KBM-7 (cell line): ENCODE results near the gene FRMD4B.

ENCODE experiments used
- DNase-seq: peaks from one replicate; pipeline ENCODE4 v3.0.0-alpha.2; 2015
- in situ Hi-C: fragments of 300-500 bp; cut with MboI; formaldehyde crosslinking; loops from 2 replicates; pipeline ENCODE4 v1.14.3; 2020; ENCODE audit warnings: low sequenced_read_pairs, low pct_unique_long_range_greater_than_20kb, mixed read lengths

Gene FRMD4B

DNA sequence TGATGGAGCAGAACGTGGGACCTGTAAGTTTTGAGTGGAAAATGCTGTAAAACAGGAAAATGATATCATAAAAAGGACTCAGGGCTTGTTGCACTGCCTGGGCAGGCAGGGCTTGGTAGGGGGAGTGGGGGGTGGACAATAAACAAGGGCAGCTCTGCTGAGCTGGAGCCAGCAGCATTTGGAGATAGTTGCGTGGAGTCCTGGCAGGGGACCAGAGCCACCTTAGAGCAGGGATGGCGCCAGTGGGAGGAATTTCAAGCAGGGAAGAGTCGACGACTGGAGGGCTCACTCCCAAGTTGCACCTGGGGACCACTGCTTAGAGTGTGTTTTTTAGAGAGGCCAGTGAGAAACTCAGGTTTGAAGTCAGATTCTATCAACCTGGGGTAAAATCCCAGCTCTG, 22.7 kb upstream of the FRMD4B start:
- DNase-seq = no peak
- in situ Hi-C loops = loop anchor here (25.0 kb wide), 2 partner anchors 96 to 246 kb away; no protein-coding TSS in a partner anchor

DNA sequence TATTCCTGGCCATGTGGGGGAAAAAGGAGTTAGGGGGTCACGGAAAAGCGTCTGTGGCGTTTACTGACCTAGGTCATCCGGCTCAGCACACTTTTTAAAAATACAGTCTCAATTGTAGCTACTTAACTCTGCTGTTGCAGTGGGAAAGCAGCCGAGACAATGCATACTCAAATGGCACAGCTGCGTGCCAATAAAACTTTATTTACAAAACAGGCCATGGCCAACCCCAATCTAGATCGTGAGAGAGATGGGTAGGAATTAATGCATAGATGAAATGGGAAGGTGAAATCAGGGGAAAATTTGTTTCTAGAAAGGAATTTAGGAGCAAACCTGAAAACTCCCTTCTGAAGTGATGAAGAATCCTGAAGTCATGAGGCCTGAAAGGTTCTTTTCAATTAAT, 22.0 kb upstream of the FRMD4B start:
- in situ Hi-C loops = loop anchor here (25.0 kb wide), 2 partner anchors 96 to 246 kb away; no protein-coding TSS in a partner anchor
- no peak for DNase-seq

DNA sequence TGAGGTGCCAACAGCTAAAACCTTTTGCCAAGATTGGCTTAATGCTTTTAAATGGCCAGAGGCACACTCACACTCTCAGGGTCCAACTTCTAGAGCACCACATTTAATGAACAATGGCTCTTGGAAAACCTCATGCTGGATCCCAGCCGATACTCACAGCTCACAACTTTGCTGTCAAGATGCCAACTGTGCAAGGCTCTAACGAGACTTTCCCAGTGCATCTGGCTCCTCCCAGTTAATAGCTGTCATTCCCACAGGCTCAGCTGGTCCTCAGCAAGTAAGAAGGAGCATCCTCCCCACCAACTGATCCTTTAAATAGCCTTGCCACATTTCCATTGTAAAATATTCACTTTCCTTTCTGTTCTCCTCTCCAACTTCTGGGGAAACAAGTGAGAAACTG, 20.3 kb upstream of the FRMD4B start:
- no peak for DNase-seq
- in situ Hi-C loops = loop anchor here (25.0 kb wide), 2 partner anchors 94 to 244 kb away; no protein-coding TSS in a partner anchor

DNA sequence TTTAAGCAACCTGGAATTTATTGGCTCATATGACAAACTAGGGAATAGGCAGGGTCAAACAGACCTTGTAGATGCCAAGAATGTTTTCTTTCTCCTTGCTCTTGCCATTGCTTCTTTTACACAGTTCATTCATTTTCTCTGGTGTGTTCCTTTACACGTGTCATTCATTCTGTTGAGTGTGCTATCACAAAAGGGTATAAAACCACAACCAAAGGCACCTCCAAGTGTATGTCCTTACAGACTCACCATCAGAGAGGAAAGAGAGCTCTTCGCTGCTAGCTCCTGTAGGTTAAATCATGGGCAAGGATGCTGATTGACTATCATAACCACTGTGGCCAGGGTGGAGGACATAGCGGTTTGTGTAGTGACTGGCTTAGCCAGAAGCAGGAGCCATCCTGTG, 19.2 kb upstream of the FRMD4B start:
- in situ Hi-C loops = loop anchor here (25.0 kb wide), 2 partner anchors 93 to 243 kb away; no protein-coding TSS in a partner anchor

DNA sequence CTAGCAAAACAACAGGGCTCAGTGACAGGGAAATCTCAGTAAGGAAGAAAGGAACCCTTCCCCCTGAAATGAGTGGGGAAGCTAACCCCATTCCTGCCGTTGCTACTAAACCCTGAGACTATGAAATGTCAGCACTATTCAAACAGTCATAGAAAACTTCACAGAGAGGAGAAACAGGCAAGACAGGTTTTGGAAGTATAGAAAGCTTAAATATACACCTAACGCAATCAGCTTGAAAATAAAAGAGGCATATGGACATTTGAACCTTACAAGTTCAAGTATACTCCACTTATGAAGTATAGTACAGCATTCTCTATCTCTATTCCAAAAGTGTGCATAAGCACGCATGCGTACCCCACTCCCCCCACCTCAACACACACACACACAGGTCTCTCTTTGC, 17.6 kb upstream of the FRMD4B start:
- no peak for DNase-seq
- in situ Hi-C loops = loop anchor here (25.0 kb wide), 2 partner anchors 91 to 241 kb away; no protein-coding TSS in a partner anchor

More for the DNA sequence above, 19.2 kb upstream of the FRMD4B start:
- DNase-seq = no peak

DNA sequence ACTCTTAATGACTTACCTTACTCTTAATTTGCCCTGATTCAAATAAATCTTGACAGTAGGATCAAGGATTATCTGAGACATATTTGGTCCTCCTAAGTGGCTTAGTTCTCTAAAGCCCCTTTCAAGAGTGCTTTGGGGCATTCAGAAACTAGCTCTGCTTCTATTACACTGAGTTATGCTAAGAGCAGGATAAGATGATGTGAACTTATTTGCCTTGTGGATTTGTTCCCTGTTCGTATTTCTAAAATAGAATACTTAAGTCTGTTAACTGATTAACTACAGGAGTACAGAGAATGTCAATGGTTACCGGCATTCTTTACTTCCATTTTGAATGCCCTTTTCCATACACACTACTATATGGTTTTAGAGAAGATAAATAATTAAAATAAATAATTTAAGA, 14.8 kb upstream of the FRMD4B start:
- no peak for DNase-seq
- in situ Hi-C loops = loop anchor here (25.0 kb wide), 2 partner anchors 88 to 238 kb away; no protein-coding TSS in a partner anchor

DNA sequence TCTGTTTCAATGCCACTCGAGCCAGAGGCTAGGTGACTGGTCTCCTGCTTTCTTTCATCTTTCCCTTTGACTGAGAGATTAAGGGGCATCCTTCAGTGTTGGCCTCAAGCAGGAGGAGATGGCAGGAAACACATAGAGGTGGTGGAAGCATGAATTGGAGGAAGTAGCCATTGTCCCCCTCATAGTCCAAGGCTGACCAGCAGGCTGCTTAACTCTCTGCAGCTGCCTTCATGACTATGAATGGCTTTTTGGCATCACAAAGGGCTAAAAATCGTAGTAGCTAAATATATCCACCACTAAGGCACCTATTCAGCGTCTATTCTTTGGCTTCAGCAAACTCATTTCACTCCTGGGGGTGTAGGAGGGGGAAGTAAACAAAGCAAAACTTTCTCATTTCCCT, 7.0 kb upstream of the FRMD4B start:
- no peak for DNase-seq
- in situ Hi-C loops = no loop called here

DNA sequence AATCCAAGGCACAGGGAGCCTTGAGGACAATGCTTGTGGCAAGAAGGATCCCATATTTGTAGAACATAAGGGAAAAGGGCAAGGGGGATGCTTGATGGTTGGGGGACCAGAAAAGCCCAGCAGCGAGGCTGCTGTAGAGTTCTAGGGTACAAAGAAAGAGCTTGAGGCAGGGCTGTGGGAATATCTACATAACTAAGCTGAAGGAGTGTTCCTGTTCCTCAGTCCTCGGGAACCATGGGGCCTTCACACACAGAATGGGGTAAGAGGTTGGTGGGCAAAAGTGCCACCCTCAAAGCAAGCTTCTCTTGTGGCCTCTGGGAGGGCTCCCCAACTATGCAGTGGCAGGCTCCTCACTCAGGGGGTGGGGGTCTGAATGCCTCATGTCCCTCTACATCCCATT, 6.5 kb upstream of the FRMD4B start:
- in situ Hi-C loops = no loop called here

DNA sequence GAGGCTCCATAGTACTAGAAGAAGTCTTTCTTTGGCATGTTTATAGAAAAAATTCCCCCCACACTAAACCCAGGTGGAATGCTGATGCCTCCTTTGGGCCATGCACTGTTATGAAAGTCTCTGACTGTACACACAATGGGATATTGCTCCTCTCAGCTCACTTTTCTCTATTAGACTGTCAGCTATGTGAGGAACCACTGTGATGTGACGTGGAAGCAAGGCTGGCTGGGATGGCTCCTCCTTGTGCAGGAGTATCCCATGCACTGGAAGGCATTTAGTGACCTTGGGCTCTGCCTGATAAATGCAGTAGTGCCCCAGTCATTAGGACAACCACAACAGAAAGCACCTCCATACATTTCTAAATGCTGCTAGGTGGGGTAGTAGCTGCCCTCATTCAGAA, 5.7 kb upstream of the FRMD4B start:
- DNase-seq = no peak
- in situ Hi-C loops = no loop called here

More for the DNA sequence above, 6.5 kb upstream of the FRMD4B start:
- DNase-seq = no peak

DNA sequence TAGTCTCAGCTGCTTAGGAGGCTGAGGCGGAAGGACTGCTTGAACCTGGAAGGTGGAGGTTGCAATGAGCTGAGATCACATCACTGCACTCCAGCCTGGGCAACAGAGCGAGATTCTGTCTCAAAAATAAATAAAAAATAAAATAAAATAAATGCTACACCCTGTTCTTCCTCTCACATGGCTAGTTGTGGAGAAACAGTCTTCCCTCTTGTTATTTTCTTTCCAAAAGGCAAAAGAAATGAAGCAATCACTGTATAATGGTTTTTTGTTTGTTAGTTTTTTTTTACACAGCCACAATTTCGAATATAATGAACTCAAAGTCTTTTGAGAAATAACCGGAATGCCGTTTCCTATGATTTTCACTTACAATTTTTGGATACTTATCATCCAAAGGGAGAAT, 4.9 kb upstream of the FRMD4B start:
- in situ Hi-C loops = no loop called here
- DNase-seq = no peak

DNA sequence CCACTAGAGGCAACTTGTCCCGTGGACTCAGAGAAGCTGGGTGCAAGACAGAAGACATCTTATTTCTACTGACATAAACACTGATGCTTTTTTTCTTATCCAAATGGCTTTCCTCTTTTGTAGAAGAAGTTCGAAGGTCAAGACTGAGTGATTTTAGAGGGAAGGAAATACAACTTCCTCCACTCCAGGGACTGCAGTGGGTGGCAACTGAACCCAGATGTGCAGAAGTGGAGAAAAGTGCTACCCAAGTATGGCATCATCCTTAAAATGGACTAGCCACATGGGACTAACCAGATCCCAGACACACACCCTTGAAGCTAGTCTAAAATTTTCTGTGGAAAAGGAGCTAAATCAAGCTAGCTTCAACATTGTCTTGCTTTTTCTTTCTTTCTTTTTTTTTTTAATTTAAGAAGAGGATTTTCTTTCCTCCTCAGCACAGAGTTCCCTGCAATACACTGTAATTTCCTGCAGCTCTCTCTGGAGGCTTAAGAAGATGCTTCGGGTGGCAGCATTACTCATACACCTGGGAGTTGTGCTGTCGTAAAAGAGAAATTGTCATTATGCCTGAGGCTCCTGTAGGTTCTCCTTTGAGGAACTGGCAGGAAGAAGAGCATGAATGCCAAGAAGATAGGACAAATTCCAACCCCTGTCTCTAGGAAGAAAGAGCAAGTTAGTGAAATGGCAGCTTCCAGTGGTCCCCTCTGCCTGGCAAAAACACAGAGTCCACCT, 3.8 kb upstream of the FRMD4B start:
- no peak for DNase-seq

DNA sequence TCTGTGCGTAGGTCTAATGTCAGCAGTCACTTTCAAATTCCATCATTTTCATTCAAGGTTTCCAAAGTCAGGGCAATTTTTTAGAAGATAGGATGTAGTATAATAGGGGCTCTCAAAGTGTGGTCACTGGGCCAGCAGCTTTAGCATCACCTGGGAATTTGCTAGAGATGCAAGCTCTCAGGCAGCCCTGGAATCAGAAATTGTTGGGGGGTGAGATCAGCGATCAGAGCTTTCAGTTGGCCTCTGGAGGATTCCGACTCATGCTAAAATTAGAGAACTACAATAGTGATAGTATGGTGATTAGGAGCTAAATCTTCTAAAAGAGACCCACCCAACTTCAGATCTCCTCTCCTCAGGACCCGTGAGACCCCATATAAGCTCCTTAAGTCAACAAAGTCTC, 2.4 kb upstream of the FRMD4B start:
- no peak for DNase-seq
- in situ Hi-C loops = no loop called here

More for the DNA sequence above, 3.8 kb upstream of the FRMD4B start:
- in situ Hi-C loops = no loop called here

DNA sequence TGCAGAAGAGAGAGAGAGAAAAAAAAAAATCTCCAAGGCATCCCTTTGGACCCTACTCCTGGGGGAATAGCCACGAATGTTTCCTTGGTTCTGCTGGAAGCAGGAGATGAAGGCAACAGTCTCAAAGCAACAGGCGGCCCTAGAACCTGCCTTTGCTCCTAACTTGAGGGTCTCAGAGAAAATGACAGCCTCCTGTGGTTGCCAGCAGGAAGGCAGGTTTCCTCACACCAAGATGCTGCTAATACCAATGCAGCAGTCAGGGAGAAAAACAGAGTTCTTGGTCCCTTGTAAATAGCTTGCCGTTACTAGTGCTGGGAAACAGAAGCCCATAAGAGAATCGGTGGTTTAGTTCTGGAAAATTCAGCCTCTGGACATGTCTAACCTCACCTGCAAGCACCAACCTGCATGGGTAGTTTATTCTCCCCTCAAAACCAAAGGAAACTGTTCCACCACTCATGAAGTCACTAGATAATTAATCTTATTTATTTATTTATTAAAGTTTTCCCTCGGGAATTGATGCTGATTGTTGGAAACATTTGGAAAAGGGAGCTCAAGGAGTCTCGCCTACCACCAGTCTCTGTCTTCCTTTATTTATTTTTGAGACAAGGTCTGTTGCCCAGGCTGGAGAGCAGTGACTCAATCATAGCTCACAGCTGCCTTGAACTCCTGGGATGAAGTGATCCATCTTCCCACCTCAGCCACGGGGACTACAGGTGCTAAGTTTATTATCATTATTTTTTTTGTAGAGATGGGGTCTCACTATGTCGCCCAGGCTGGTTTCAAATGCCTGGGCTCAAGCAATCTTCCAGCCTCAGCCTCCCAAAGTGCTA, 883 bp upstream of the FRMD4B start:
- in situ Hi-C loops = no loop called here
- DNase-seq = no peak

DNA sequence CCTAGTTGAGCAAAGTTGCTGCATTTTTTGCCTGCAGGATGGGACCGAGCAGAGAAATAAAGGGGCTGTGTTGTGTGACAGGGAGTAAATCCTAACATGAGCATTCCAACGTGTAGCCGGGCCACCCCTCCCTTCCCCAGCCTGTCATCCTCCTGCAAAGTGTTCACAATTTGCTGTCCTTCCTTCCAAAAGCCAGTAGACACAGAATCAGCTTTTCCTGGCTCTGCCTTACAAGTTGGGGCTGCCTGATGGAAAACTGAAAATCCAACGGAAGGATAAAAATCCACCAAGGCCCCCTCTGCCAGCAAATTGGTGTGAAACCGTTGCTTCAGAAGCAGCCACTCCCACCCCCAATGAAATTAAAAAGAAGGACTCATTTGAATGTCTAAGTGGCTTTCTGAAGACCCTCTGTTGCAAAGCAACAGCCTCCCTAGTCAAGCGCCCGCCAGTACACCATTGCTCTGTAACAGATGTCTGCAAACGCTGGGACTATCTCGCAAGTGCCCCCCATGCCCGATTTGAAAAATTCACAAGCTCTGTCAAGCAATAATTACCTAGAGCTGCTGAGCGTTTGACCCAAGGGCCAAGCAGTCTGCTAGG, 665 bp downstream of the FRMD4B start:
- in situ Hi-C loops = no loop called here
- DNase-seq = peak; percentile 29

DNA sequence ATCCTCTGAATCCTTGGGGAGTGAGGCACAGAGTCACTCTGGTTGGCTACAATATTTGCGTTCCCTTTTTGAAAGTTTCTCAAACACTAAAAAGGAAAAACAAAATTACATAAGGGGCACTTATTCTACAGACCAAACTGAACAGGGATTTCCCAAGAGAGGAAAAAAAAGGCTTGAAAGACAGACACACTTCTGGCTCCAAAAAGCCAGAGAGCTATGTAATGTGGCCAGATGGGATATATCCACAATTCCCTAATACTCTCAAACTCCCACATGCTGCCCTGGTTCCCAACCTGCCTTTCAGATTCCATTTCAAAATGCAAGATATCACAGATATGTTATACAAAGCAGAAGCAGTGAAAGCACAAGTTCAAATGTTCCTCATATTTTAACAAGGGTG, 1.6 kb downstream of the FRMD4B start:
- in situ Hi-C loops = no loop called here
- peak; percentile 7 for DNase-seq

DNA sequence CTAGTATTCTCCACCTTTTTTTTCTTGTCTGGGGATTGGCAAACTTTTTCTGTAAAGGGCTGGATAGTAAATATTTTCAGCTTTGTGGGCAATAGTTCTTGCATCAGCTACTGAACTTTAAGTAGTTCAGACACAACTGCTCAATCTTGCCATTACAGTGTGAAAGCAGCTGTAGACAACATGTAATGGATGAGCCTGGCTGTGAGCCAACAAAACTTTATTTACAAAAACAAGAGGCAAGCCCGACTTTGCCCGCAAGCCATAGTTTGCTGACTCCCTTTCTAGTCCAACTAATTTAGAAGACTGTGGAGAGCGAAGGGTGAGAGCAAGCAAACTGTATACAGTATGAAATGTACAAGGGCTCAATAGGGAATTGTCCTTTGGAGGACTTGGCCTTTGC, 6.2 kb downstream of the FRMD4B start:
- in situ Hi-C loops = no loop called here
- DNase-seq = no peak

DNA sequence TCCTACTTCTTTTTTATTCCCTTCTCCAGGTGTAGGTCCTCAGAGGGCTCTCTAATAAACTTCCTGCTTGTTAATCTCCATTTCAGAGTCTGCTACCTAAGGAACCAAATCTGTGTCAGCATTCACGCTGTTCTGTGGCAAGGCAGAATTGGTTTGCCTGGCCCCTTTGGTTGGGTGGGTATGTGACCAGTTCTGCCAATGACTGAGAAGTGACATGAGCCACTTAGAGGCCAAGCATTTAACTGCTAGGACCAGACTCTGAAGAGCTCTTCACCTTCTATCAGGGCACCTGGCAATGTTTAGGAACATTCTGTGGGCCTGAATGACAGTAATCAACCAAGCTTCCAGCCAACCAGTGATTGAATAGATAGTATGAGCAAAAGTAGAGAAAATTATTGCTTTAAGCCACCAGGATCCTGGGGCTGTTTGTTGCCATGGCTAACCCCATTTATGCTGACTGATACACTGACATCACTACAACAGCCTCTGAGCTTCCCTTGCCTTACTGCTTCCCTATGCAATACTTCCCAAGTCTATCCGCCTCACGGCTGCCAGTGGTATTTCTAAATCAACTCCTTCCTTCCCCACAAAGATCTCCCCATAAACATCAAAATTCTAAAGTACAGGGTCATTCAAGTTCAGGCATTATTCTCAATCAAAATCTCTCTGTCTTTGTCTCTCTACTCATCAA, 7.6 kb downstream of the FRMD4B start:
- in situ Hi-C loops = no loop called here
- no peak for DNase-seq

DNA sequence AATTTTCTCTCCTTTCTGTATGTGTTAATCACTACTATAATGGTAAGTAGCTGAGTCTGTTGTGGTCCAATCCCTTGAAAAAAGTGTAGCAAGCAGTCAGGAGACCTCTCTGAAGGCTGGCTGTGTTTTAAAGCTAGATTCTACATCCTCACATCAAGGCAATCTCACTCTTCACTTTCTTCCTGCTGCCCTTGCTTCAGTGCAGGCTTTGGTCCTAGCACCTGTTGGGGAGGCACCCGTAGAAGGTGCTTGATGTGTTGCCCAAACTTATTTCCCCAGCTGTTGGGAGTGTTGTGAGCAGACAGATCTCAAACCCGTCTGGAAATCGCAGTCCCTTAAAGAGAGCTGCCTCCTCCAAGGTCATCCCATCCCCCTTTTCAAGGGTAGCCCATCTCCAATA, 8.6 kb downstream of the FRMD4B start:
- in situ Hi-C loops = no loop called here
- DNase-seq = no peak

DNA sequence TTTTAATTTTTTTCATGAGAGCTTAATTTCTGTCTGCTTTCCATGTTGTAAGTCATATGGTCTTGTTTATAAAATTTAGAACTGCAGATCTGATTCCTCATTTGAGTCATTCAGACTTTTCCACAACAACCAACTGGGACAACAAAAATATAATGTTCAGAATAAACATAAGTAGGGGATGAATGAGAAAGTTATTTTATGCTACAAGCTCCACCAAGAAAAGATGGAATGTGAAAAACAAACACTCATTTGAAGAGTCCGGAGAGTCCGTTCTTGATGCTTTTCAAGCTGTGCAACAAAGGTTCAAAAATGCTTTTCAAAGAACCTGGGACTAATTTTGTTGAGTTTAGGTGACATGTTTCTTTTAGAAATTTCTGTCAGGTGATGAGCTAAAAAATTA, 9.2 kb downstream of the FRMD4B start:
- in situ Hi-C loops = no loop called here
- DNase-seq = no peak
